Heart right ventricle (tissue), 16 donors: ENCODE measurements around the gene PRR3. TPM values are rescaled to one million over a fixed set of nuclear protein-coding genes. Genes with fewer than 3 reads are reported as not detected.

Experiments
- ATAC-seq, 8 donors: fragments of 200-7000 bp; cut with Tn5 transposase; one replicate each; pipeline ENCODE4 v1.9.1; 2020; ENCODE audit warnings: mild to moderate bottlenecking in 8 of 8, moderate library complexity in 8 of 8, moderate number of reproducible peaks in 1 of 8
- DNase-seq, 2 donors: peaks; one replicate each; pipeline ENCODE4 v3.0.0-alpha.2; 2020
- H3K27ac ChIP-seq, 10 donors: fragments of 200-600 bp; sonication (generic) in 2 of 10; one replicate each; pipeline versions ENCODE4 v1.5.0 to v1.8.0; 2020 to 2022; ENCODE audit warnings: mild to moderate bottlenecking in 3 of 10
- H3K27me3 ChIP-seq, 7 donors: fragments of 200-600 bp; one replicate each; pipeline ENCODE4 v1.8.0; 2021 to 2022; ENCODE audit warnings: mild to moderate bottlenecking in 2 of 7
- H3K36me3 ChIP-seq, 9 donors: fragments of 200-600 bp; sonication (generic) in 1 of 9; one replicate each; pipeline versions ENCODE4 v1.5.0 to v1.8.0; 2020 to 2022; ENCODE audit warnings: mild to moderate bottlenecking in 2 of 9
- H3K4me1 ChIP-seq, 9 donors: fragments of 200-600 bp; sonication (generic) in 1 of 9; one replicate each; pipeline versions ENCODE4 v1.5.0 to v1.8.0; 2020 to 2022; ENCODE audit warnings: mild to moderate bottlenecking in 4 of 9
- H3K4me3 ChIP-seq, 10 donors: fragments of 200-600 bp; sonication (generic) in 2 of 10; one replicate each; pipeline versions ENCODE4 v1.5.0 to v1.8.0; 2020 to 2022; ENCODE audit warnings: mild to moderate bottlenecking in 7 of 10, moderate library complexity in 2 of 10
- H3K9me3 ChIP-seq, 11 donors: fragments of 200-600 bp in 10 of 11; sonication (generic) in 2 of 11; one replicate each; pipeline versions ENCODE4 v1.5.0 to v1.8.0; 2013 to 2022; ENCODE audit warnings: mild to moderate bottlenecking in 2 of 11, control low read depth in 1 of 11, moderate library complexity in 1 of 11
- CTCF ChIP-seq, 9 donors: fragments of 200-600 bp; sonication (generic) in 2 of 9; IDR thresholded peaks; one replicate each; pipeline versions ENCODE4 v1.5.0 to v1.8.0; 2021 to 2022; ENCODE audit warnings: antibody characterized with exemption in 9 of 9, mild to moderate bottlenecking in 5 of 9, moderate library complexity in 1 of 9
- WGBS, 2 donors: extraction: QIAGEN DNeasy Blood & Tissue Kit; methylation state at CpG; one replicate each; pipeline ENCODE4 v1.1.7; 2013; ENCODE audit warnings: inconsistent platforms in 1 of 2; 5-methylcytosine and 5-hydroxymethylcytosine counted together
- intact Hi-C, 10 donors: fragments of 100-400 bp; cut with DNase I; formaldehyde crosslinking; loops; one replicate each; pipeline versions ENCODE4 v1.11.1 to v1.14.2; 2022
- polyA plus RNA-seq, 2 donors: library from polyadenylated mRNA; stranded (reverse); fragments of 200-250 nt; gene quantifications; one replicate each; pipeline ENCODE4 v1.2.3, GENCODE V29; 2013
- total RNA-seq, 10 donors: library from RNA; stranded (reverse); fragmentation: NEBNext Ultra II Directional in 3 of 10; extraction: Animal tissue kit (Norgen Biotek cat#: 25700) in 3 of 10; gene quantifications; one replicate each; pipeline versions ENCODE4 v1.2.1 to v1.2.4, GENCODE V29; 2021 to 2023
- donor health status: Arrhythmogenic right ventricular cardiomyopathy.
- donor health status: ischemic (EF 13 %, LVEDD 7.1; RV severe dilation, severe dysfunction).
- donor health status: healthy with polysubstance abuse.
- donor health status: DM: no; HTN: yes; CAD: no.
- donor health status: DM: no; HTN: no; CAD: no.
- donor health status: ischemic (EF 25% LVEDD 6.9; RV normal size, moderate dysfunction).
- donor health status: ischemic (EF 25% LVEDD 5.7; RV mildly dilated, moderate dysfunction).
- donor health status: healthy.
- donor health status: DM: yes; HTN: yes; CAD: no.
- donor health status: Ischemic cardiomyopathy.
- donor health status: ischemic (EF 35%, LVEDD 5.7; RV mildly dilated, moderate dysfunction).
- donor health status: nonischemic (EF 11% LVEDD 7.7; RV severe dilation, severe dysfunction).
- donor health status: DM: yes; HTN: yes; CAD: no.
- donor health status: PGD.
- donor health status: ischemic (EF 29% LVEDD 5.4; RV normal size, mild dysfunction).
- donor health status: nonischemic (EF 23%, LVEDD 6.1; RV moderate dilation, normal function).

Gene PRR3
- total and polyA plus RNA-seq, 12 donors, result 1.7 to 8.2 (median 2.8) TPM

- Histone ChIP-seq H3K27ac (no peak overlapping the region), H3K9me3 (no peaks in the 10 kb centered on the region), H3K27me3 (no peaks in the 10 kb centered on the region), H3K36me3 (peaks cover 23 to 95% (median 82%) of the 10 kb centered on the region in 9 donors), H3K4me3 (no peak overlapping the region), H3K4me1 (peaks cover 0 to 16% (median 0%) of the 10 kb centered on the region in 9 donors)
- WGBS, 2 donors, result 95 to 96% methylated on average over 13 of the region's 13 CpGs
- DNase-seq (no peak), ATAC-seq (no peak)
- no peak for TF ChIP-seq CTCF (IDR thresholded peaks at IDR 0.05)
- intact Hi-C loops, result loop anchor here in 3 of 10 donors (5.0 to 10.0 kb wide), 3 partner anchors 59 to 119 kb away; partner anchors contain the start of gene HLA-E (in 1 of the 3)
These were observed 46.9 kb downstream of the PRR3 start for GRCh38 chr6:30603961-30604360.

GRCh38 chr6:30610065-30610464, 53.0 kb downstream of the PRR3 start:
- Histone ChIP-seq H3K36me3 (peaks cover 2 to 70% (median 42%) of the 10 kb centered on the region in 9 donors), H3K27me3 (no peaks in the 10 kb centered on the region), H3K27ac (peak overlapping the region in 3 of 10 donors; percentile 5 to 38 (median 21)), H3K9me3 (no peaks in the 10 kb centered on the region), H3K4me3 (no peak overlapping the region), H3K4me1 (peaks cover 6 to 60% (median 54%) of the 10 kb centered on the region in 9 donors)
- no peak for ATAC-seq
- intact Hi-C loops, result no loop called here
- no peak for DNase-seq
- TF ChIP-seq CTCF (IDR thresholded peaks at IDR 0.05), result no peak
- 78 to 82% methylated on average over 4 of the region's 4 CpGs for WGBS, 2 donors

- no peak for TF ChIP-seq CTCF (IDR thresholded peaks at IDR 0.05)
- H3K4me1 ChIP-seq, result peaks cover 6 to 60% (median 54%) of the 10 kb centered on the region in 9 donors
- peak overlapping the region in 2 of 10 donors; percentile 17 to 86 for H3K27ac ChIP-seq
- DNase-seq (no peak), ATAC-seq (no peak)
- peaks cover 3 to 66% (median 35%) of the 10 kb centered on the region in 9 donors for H3K36me3 ChIP-seq
- H3K27me3 ChIP-seq, result no peaks in the 10 kb centered on the region
- no peak overlapping the region for H3K4me3 ChIP-seq
- 79 to 83% methylated on average over 9 of the region's 9 CpGs for WGBS, 2 donors
- intact Hi-C loops, result no loop called here
- H3K9me3 ChIP-seq, result no peaks in the 10 kb centered on the region
These were observed 54.2 kb downstream of the PRR3 start for GRCh38 chr6:30611150-30611855.

- Histone ChIP-seq H3K9me3 (no peaks in the 10 kb centered on the region), H3K36me3 (peaks cover 6 to 66% (median 35%) of the 10 kb centered on the region in 9 donors), H3K4me1 (peaks cover 6 to 60% (median 54%) of the 10 kb centered on the region in 9 donors), H3K27ac (peak overlapping the region in 1 of 10 donors; percentile 86), H3K27me3 (no peaks in the 10 kb centered on the region), H3K4me3 (no peak overlapping the region)
- ATAC-seq, result no peak
- WGBS, 2 donors, result 60 to 63% methylated on average over 2 of the region's 2 CpGs
- intact Hi-C loops, result no loop called here
- TF ChIP-seq CTCF (IDR thresholded peaks at IDR 0.05), result no peak
- no peak for DNase-seq
These were observed 54.7 kb downstream of the PRR3 start for GRCh38 chr6:30611856-30612194.
